Body of pancreas (tissue), 4 donors: ENCODE results near the gene DESI2.

Experiments used
- CTCF ChIP-seq, 7 experiments: fragments of 450-650 bp in 4 of 7; fragments of 200-600 bp in 3 of 7; sonication (generic) in 3 of 7; IDR thresholded peaks; one replicate each; pipeline ENCODE4 v1.5.1; 2016 to 2019; ENCODE audit warnings: antibody characterized with exemption in 7 of 7
- POLR2A ChIP-seq, 3 donors: fragments of 450-650 bp; IDR thresholded peaks; one replicate each; pipeline ENCODE4 v1.6.1; 2016; ENCODE audit warnings: antibody characterized with exemption in 3 of 3, mild to moderate bottlenecking in 2 of 3

- TF ChIP-seq CTCF (IDR thresholded peaks at IDR 0.05) (no peak), POLR2A (IDR thresholded peaks at IDR 0.05) (no peak)
These were observed 11.4 kb downstream of the DESI2 start for GRCh38 chr1:244664353-244664752.
